ENCODE measurements around the gene ANKRD30A. TPM values are rescaled to one million over a fixed set of nuclear protein-coding genes. Genes with fewer than 3 reads are reported as not detected.

The ANKRD30A gene
- total RNA-seq, 4 donors from 2014 or later, result not detected

- DNase-seq (ENCODE audit: extremely low spot score), result no peak
- TF ChIP-seq POLR2A (IDR thresholded peaks at IDR 0.05; ENCODE audit: low read depth) (no peak), EP300 (IDR thresholded peaks at IDR 0.05) (no peak), CTCF (IDR thresholded peaks at IDR 0.05) (no peak), POLR2AphosphoS5 (IDR thresholded peaks at IDR 0.05) (no peak)
- no peaks in the 10 kb centered on the region for H3K4me1 ChIP-seq
- no peaks in the 10 kb centered on the region for H3K27me3 ChIP-seq
- H3K9me3 ChIP-seq, result no peaks in the 10 kb centered on the region
- intact Hi-C loops (cut with DNase I), result no loop called here
- H3K27ac ChIP-seq (replicated peaks in 1 of 4), result no peak overlapping the region
- WGBS, result 75% methylated on average over 5 of the region's 5 CpGs
- no peak overlapping the region for H3K4me3 ChIP-seq
- H3K36me3 ChIP-seq, result no peaks in the 10 kb centered on the region
Observed at GRCh38 chr10:37263304-37263703, 137.9 kb downstream of the ANKRD30A start.

- Histone ChIP-seq H3K27me3 (no peaks in the 10 kb centered on the region), H3K36me3 (no peaks in the 10 kb centered on the region), H3K9me3 (no peaks in the 10 kb centered on the region), H3K4me1 (no peaks in the 10 kb centered on the region), H3K27ac (replicated peaks in 1 of 4) (no peak overlapping the region), H3K4me3 (no peak overlapping the region)
- TF ChIP-seq POLR2AphosphoS5 (IDR thresholded peaks at IDR 0.05), result no peak
- no peak for TF ChIP-seq EP300 (IDR thresholded peaks at IDR 0.05)
- no peak for TF ChIP-seq CTCF (IDR thresholded peaks at IDR 0.05)
- TF ChIP-seq POLR2A (IDR thresholded peaks at IDR 0.05; ENCODE audit: low read depth), result no peak
- intact Hi-C loops (cut with DNase I), result no loop called here
- WGBS, result 57% methylated on average over 3 of the region's 3 CpGs
- no peak for DNase-seq (ENCODE audit: extremely low spot score)
Observed at GRCh38 chr10:37268266-37268665, 142.9 kb downstream of the ANKRD30A start.

- H3K4me3 ChIP-seq, result no peak overlapping the region
- H3K9me3 ChIP-seq, result no peaks in the 10 kb centered on the region
- H3K4me1 ChIP-seq, result no peaks in the 10 kb centered on the region
- H3K36me3 ChIP-seq, result no peaks in the 10 kb centered on the region
- WGBS, result 77% methylated on average over 5 of the region's 5 CpGs
- no peak for TF ChIP-seq EP300 (IDR thresholded peaks at IDR 0.05)
- no peak for TF ChIP-seq CTCF (IDR thresholded peaks at IDR 0.05)
- TF ChIP-seq POLR2A (IDR thresholded peaks at IDR 0.05; ENCODE audit: low read depth), result no peak
- no peak for TF ChIP-seq POLR2AphosphoS5 (IDR thresholded peaks at IDR 0.05)
- no peaks in the 10 kb centered on the region for H3K27me3 ChIP-seq
- DNase-seq (ENCODE audit: extremely low spot score), result no peak
- no peak overlapping the region for H3K27ac ChIP-seq (replicated peaks in 1 of 4)
- intact Hi-C loops (cut with DNase I), result no loop called here
Observed at GRCh38 chr10:37269554-37270256, 144.3 kb downstream of the ANKRD30A start.

GRCh38 chr10:37275216-37275777 lies 149.9 kb downstream of the ANKRD30A start:
- no peak overlapping the region for H3K27ac ChIP-seq (replicated peaks in 1 of 4)
- 76% methylated on average over 9 of the region's 17 CpGs for WGBS
- intact Hi-C loops (cut with DNase I), result no loop called here
- TF ChIP-seq POLR2AphosphoS5 (IDR thresholded peaks at IDR 0.05), result no peak
- no peak for TF ChIP-seq CTCF (IDR thresholded peaks at IDR 0.05)
- no peak for TF ChIP-seq POLR2A (IDR thresholded peaks at IDR 0.05; ENCODE audit: low read depth)
- no peak for TF ChIP-seq EP300 (IDR thresholded peaks at IDR 0.05)
- H3K4me3 ChIP-seq, result no peak overlapping the region
- no peak for DNase-seq (ENCODE audit: extremely low spot score)
- peaks cover 0 to 5% (median 0%) of the 10 kb centered on the region in 4 donors for H3K27me3 ChIP-seq
- H3K4me1 ChIP-seq, result no peaks in the 10 kb centered on the region
- no peaks in the 10 kb centered on the region for H3K36me3 ChIP-seq
- H3K9me3 ChIP-seq, result peaks cover 0 to 7% (median 2%) of the 10 kb centered on the region in 4 donors
